Heart right ventricle (tissue), 16 donors: ENCODE results near the gene SIRT7. TPM values are rescaled to one million over a fixed set of nuclear protein-coding genes. Genes with fewer than 3 reads are reported as not detected.

ENCODE experiments used
- ATAC-seq, 8 donors: fragments of 200-7000 bp; cut with Tn5 transposase; one replicate each; pipeline ENCODE4 v1.9.1; 2020; ENCODE audit warnings: mild to moderate bottlenecking in 8 of 8, moderate library complexity in 8 of 8, moderate number of reproducible peaks in 1 of 8
- DNase-seq, 2 donors: peaks; one replicate each; pipeline ENCODE4 v3.0.0-alpha.2; 2020
- H3K27ac ChIP-seq, 10 donors: fragments of 200-600 bp; sonication (generic) in 2 of 10; one replicate each; pipeline versions ENCODE4 v1.5.0 to v1.8.0; 2020 to 2022; ENCODE audit warnings: mild to moderate bottlenecking in 3 of 10
- H3K27me3 ChIP-seq, 7 donors: fragments of 200-600 bp; one replicate each; pipeline ENCODE4 v1.8.0; 2021 to 2022; ENCODE audit warnings: mild to moderate bottlenecking in 2 of 7
- H3K36me3 ChIP-seq, 9 donors: fragments of 200-600 bp; sonication (generic) in 1 of 9; one replicate each; pipeline versions ENCODE4 v1.5.0 to v1.8.0; 2020 to 2022; ENCODE audit warnings: mild to moderate bottlenecking in 2 of 9
- H3K4me1 ChIP-seq, 9 donors: fragments of 200-600 bp; sonication (generic) in 1 of 9; one replicate each; pipeline versions ENCODE4 v1.5.0 to v1.8.0; 2020 to 2022; ENCODE audit warnings: mild to moderate bottlenecking in 4 of 9
- H3K4me3 ChIP-seq, 10 donors: fragments of 200-600 bp; sonication (generic) in 2 of 10; one replicate each; pipeline versions ENCODE4 v1.5.0 to v1.8.0; 2020 to 2022; ENCODE audit warnings: mild to moderate bottlenecking in 7 of 10, moderate library complexity in 2 of 10
- H3K9me3 ChIP-seq, 11 donors: fragments of 200-600 bp in 10 of 11; sonication (generic) in 2 of 11; one replicate each; pipeline versions ENCODE4 v1.5.0 to v1.8.0; 2013 to 2022; ENCODE audit warnings: mild to moderate bottlenecking in 2 of 11, control low read depth in 1 of 11, moderate library complexity in 1 of 11
- WGBS, 2 donors: extraction: QIAGEN DNeasy Blood & Tissue Kit; methylation state at CpG; one replicate each; pipeline ENCODE4 v1.1.7; 2013; ENCODE audit warnings: inconsistent platforms in 1 of 2; 5-methylcytosine and 5-hydroxymethylcytosine counted together
- intact Hi-C, 10 donors: fragments of 100-400 bp; cut with DNase I; formaldehyde crosslinking; loops; one replicate each; pipeline versions ENCODE4 v1.11.1 to v1.14.2; 2022
- polyA plus RNA-seq, 2 donors: library from polyadenylated mRNA; stranded (reverse); fragments of 200-250 nt; gene quantifications; one replicate each; pipeline ENCODE4 v1.2.3, GENCODE V29; 2013
- total RNA-seq, 10 donors: library from RNA; stranded (reverse); fragmentation: NEBNext Ultra II Directional in 3 of 10; extraction: Animal tissue kit (Norgen Biotek cat#: 25700) in 3 of 10; gene quantifications; one replicate each; pipeline versions ENCODE4 v1.2.1 to v1.2.4, GENCODE V29; 2021 to 2023
- TF ChIP-seq, protein P1 (sequence below), 9 donors: fragments of 200-600 bp; sonication (generic) in 2 of 9; IDR thresholded peaks; one replicate each; pipeline versions ENCODE4 v1.5.0 to v1.8.0; 2021 to 2022; ENCODE audit warnings: antibody characterized with exemption in 9 of 9, mild to moderate bottlenecking in 5 of 9, moderate library complexity in 1 of 9
- donor health status: Arrhythmogenic right ventricular cardiomyopathy.
- donor health status: ischemic (EF 13 %, LVEDD 7.1; RV severe dilation, severe dysfunction).
- donor health status: healthy with polysubstance abuse.
- donor health status: DM: no; HTN: yes; CAD: no.
- donor health status: DM: no; HTN: no; CAD: no.
- donor health status: ischemic (EF 25% LVEDD 6.9; RV normal size, moderate dysfunction).
- donor health status: ischemic (EF 25% LVEDD 5.7; RV mildly dilated, moderate dysfunction).
- donor health status: healthy.
- donor health status: DM: yes; HTN: yes; CAD: no.
- donor health status: Ischemic cardiomyopathy.
- donor health status: ischemic (EF 35%, LVEDD 5.7; RV mildly dilated, moderate dysfunction).
- donor health status: nonischemic (EF 11% LVEDD 7.7; RV severe dilation, severe dysfunction).
- donor health status: DM: yes; HTN: yes; CAD: no.
- donor health status: PGD.
- donor health status: ischemic (EF 29% LVEDD 5.4; RV normal size, mild dysfunction).
- donor health status: nonischemic (EF 23%, LVEDD 6.1; RV moderate dilation, normal function).

The SIRT7 gene
- total and polyA plus RNA-seq, 12 donors: 4.4 to 15.7 (median 6.2) TPM

DNA sequence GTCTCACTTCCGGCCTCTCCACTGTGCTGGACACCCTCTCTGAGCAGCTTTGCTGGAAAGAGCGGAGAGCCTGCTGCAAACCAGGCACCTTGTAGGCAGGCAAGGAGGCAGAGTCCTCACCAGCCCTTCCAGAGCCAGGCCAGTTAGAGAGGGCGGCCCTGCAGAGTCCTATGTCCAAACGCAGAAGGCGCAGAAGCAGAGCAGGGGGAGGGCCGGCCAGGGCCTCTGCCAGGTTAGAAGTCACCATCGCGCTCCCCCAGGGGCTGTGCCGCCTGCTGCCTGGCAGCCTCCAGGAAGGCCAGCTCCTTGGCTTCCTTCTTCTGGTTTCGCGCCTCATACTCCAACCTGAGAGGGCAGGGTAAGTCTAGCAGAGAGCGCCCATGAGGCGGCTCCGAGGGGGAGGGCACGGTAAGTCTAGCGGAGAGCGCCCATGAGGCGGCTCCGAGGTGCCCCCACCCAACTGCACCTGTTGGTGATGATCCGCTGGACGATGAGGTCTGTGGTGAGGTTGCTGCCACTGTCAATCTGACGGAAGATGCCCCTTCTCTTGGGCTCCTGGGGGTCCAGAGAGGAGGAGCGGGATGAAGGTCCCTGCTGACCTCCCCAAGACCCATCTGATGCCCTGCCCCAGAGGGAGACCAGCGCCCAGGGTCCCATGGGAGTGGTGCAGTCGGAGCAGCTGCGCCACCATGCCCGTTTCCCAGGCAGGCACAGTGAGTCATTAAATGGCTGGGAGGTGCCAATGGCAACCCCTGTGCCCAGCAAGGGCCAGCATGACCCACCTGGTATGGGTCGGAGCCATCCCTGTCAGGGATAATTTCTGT, 13.2 kb downstream of the SIRT7 start:
- H3K27me3 ChIP-seq: peaks cover 0 to 26% (median 0%) of the 10 kb centered on the region in 7 donors
- intact Hi-C loops: loop anchor here in 1 of 10 donors (5.0 kb wide), 1 partner anchor 762 kb away; no protein-coding TSS in a partner anchor

DNA sequence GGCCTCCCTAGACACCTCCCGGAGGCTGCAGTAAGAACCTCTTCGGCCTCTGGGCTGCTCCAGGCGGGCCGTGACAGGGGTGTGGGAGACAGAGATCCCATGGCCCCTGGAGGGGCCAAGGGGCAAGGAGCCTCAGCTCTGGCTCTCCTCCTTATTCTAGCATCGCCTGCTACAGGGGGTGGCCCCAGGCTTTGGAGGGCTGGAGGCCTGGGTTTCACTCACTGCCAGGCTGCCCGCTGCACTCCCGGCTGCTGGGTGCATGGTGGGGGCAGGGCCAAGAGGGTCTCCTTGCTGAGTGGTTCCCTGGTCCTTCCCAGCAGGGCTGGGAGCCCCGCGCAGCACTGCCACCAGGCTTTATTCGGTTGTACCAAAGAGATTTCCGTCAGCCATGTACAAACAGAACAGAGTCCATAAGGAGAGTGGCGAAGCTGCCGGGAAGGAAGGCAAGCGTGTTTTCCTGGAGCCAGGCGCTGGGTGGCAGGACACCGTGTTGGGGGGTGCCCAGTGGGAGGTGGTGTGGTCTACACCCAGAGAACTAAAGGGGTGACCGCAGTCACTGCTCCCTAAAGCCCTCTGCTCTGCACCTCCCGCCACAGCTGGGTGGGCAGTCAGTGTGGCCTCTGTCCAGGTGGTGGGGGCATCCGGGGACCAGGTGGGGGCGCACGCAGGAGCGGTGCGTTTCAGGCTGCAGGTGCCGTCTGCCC, 13.9 kb downstream of the SIRT7 start:
- no peak overlapping the region for H3K27ac ChIP-seq
- H3K27me3 ChIP-seq: peaks cover 0 to 26% (median 0%) of the 10 kb centered on the region in 7 donors
- H3K4me3 ChIP-seq: no peak overlapping the region
- ATAC-seq (no peak), DNase-seq (peak in 1 of 2 donors; percentile 3)
- H3K36me3 ChIP-seq: peaks cover 0 to 61% (median 3%) of the 10 kb centered on the region in 9 donors
- no peaks in the 10 kb centered on the region for H3K9me3 ChIP-seq
- intact Hi-C loops: no loop called here
- TF ChIP-seq, protein P1, sequence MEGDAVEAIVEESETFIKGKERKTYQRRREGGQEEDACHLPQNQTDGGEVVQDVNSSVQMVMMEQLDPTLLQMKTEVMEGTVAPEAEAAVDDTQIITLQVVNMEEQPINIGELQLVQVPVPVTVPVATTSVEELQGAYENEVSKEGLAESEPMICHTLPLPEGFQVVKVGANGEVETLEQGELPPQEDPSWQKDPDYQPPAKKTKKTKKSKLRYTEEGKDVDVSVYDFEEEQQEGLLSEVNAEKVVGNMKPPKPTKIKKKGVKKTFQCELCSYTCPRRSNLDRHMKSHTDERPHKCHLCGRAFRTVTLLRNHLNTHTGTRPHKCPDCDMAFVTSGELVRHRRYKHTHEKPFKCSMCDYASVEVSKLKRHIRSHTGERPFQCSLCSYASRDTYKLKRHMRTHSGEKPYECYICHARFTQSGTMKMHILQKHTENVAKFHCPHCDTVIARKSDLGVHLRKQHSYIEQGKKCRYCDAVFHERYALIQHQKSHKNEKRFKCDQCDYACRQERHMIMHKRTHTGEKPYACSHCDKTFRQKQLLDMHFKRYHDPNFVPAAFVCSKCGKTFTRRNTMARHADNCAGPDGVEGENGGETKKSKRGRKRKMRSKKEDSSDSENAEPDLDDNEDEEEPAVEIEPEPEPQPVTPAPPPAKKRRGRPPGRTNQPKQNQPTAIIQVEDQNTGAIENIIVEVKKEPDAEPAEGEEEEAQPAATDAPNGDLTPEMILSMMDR (IDR thresholded peaks at IDR 0.05): no peak
- H3K4me1 ChIP-seq: peaks cover 3 to 16% (median 13%) of the 10 kb centered on the region in 9 donors
- 94 to 97% methylated on average over 24 of the region's 24 CpGs for WGBS, 2 donors

More for the DNA sequence above, 13.2 kb downstream of the SIRT7 start:
- whole genome bisulfite sequencing, 2 donors: 89 to 92% methylated on average over 28 of the region's 28 CpGs
- DNase-seq: peak in 1 of 2 donors; percentile 3
- no peak for ATAC-seq
- TF ChIP-seq, protein P1 (IDR thresholded peaks at IDR 0.05): no peak
- Histone ChIP-seq H3K4me3 (no peak overlapping the region), H3K9me3 (no peaks in the 10 kb centered on the region), H3K36me3 (peaks cover 0 to 56% (median 3%) of the 10 kb centered on the region in 9 donors), H3K27ac (no peak overlapping the region), H3K4me1 (peaks cover 4 to 18% (median 13%) of the 10 kb centered on the region in 9 donors)

DNA sequence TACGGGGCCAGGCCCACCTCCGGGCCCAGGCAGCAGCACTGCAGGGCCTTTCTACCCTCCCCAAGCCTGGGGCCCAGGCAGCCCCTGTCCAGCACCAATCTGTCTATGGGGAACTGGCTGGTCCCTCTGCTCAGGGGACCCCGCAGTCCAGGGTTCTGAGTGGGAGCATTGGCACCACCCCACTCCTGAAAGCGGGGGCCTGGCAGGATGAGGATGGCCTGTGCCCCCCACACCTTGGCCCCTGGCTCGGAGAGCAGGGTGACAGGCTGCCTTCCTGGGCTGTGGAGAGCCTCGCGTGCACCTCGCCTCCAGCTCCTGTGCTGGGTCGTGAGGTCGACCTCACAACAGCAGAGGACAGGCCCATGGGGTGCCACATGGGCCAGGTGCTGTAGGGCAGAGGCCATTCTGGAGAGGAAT, 14.6 kb downstream of the SIRT7 start:
- TF ChIP-seq, protein P1 (IDR thresholded peaks at IDR 0.05): no peak
- Histone ChIP-seq H3K4me1 (peaks cover 3 to 16% (median 13%) of the 10 kb centered on the region in 9 donors), H3K27ac (no peak overlapping the region), H3K9me3 (no peaks in the 10 kb centered on the region), H3K4me3 (no peak overlapping the region), H3K27me3 (peaks cover 0 to 26% (median 0%) of the 10 kb centered on the region in 7 donors), H3K36me3 (peaks cover 0 to 62% (median 9%) of the 10 kb centered on the region in 9 donors)
- ATAC-seq (peak in 2 of 8 donors; percentile 1 to 10), DNase-seq (no peak)
- intact Hi-C loops: no loop called here
- WGBS, 2 donors: 93 to 94% methylated on average over 10 of the region's 10 CpGs
